NCI-H446 treated with DMSO at 0.1 percent for 48 hours (cell line): ENCODE measurements around the gene C1QTNF6.

ENCODE experiments used
- DNase-seq: peaks from one replicate; lab custom pipeline; 2025; lab: John Stamatoyannopoulos, UW

The C1QTNF6 gene

GRCh38 chr22:37223965-37224551, 36.0 kb upstream of the C1QTNF6 start:
- DNase-seq = no peak

- no peak for DNase-seq
Measured at GRCh38 chr22:37222440-37222971, 34.5 kb upstream of the C1QTNF6 start.

GRCh38 chr22:37221424-37222333, 33.6 kb upstream of the C1QTNF6 start:
- DNase-seq = no peak

- DNase-seq = no peak
Measured at GRCh38 chr22:37220543-37220981, 32.5 kb upstream of the C1QTNF6 start.

GRCh38 chr22:37219533-37219932, 31.5 kb upstream of the C1QTNF6 start:
- DNase-seq = no peak

- no peak for DNase-seq
Measured at GRCh38 chr22:37218771-37219411, 30.8 kb upstream of the C1QTNF6 start.

- no peak for DNase-seq
Measured at GRCh38 chr22:37218399-37218770, 30.3 kb upstream of the C1QTNF6 start.

- DNase-seq = no peak
Measured at GRCh38 chr22:37215890-37216289, 27.8 kb upstream of the C1QTNF6 start.

- no peak for DNase-seq
Measured at GRCh38 chr22:37214731-37215030, 26.6 kb upstream of the C1QTNF6 start.

GRCh38 chr22:37213941-37214730, 26.1 kb upstream of the C1QTNF6 start:
- DNase-seq = no peak

GRCh38 chr22:37213218-37213855, 25.3 kb upstream of the C1QTNF6 start:
- no peak for DNase-seq

- no peak for DNase-seq
Measured at GRCh38 chr22:37212174-37212906, 24.3 kb upstream of the C1QTNF6 start, which contains the start of gene SSTR3. SSTR3 (minus strand) TSS chr22:37212477; CDS start chr22:37207803, 4,674 bp downstream.

- no peak for DNase-seq
Measured at GRCh38 chr22:37211866-37212173, 23.8 kb upstream of the C1QTNF6 start.

GRCh38 chr22:37211075-37211865, 23.2 kb upstream of the C1QTNF6 start:
- DNase-seq = no peak

GRCh38 chr22:37210041-37210803, 22.2 kb upstream of the C1QTNF6 start:
- DNase-seq = no peak

- no peak for DNase-seq
Measured at GRCh38 chr22:37209140-37209845, 21.2 kb upstream of the C1QTNF6 start.

- no peak for DNase-seq
Measured at GRCh38 chr22:37208401-37209139, 20.5 kb upstream of the C1QTNF6 start.

GRCh38 chr22:37207981-37208380, 19.9 kb upstream of the C1QTNF6 start:
- DNase-seq = no peak
